Thoracic aorta (tissue), 2 donors: Measurements from ENCODE around the gene ONECUT2. TPM values are rescaled to one million over a fixed set of nuclear protein-coding genes. Genes with fewer than 3 reads are reported as not detected.

ENCODE experiments used
- ATAC-seq: fragments of 150-250 bp; one replicate; pipeline ENCODE4 v1.8.0; 2017; ENCODE audit warnings: low read depth; ENCODE audit not compliant: insufficient number of reproducible peaks, low FRiP score
- DNase-seq: peaks from one replicate; pipeline ENCODE4 v3.0.0-alpha.2; 2020; ENCODE audit warnings: low spot score
- H3K27ac ChIP-seq, 2 donors: fragments of 200-600 bp; sonication (generic); 1 replicate in 1 of 2; 2 replicates in 1 of 2; pipeline ENCODE4 v1.5.1; 2016; ENCODE audit warnings: mild to moderate bottlenecking in 2 of 2, moderate library complexity in 2 of 2
- H3K27me3 ChIP-seq: fragments of 200-600 bp; sonication (generic); replicated peaks from 2 replicates; pipeline ENCODE4 v1.6.0; 2016; ENCODE audit warnings: mild to moderate bottlenecking; ENCODE audit not compliant: insufficient read depth
- H3K36me3 ChIP-seq: fragments of 200-600 bp; sonication (generic); one replicate; pipeline ENCODE4 v1.5.1; 2016
- H3K4me1 ChIP-seq, 2 donors: fragments of 200-600 bp; sonication (generic); 1 replicate in 1 of 2; 2 replicates in 1 of 2; pipeline versions ENCODE4 v1.5.1 to v1.6.0; 2016; ENCODE audit warnings: low read depth in 2 of 2, mild to moderate bottlenecking in 1 of 2; ENCODE audit not compliant: control insufficient read depth in 1 of 2
- H3K4me3 ChIP-seq: fragments of 200-600 bp; sonication (generic); 2 replicates; pipeline ENCODE4 v1.5.1; 2016; ENCODE audit warnings: mild to moderate bottlenecking
- H3K9me3 ChIP-seq: fragments of 200-600 bp; sonication (generic); 2 replicates; pipeline ENCODE4 v1.5.1; 2016
- CTCF ChIP-seq: fragments of 200-600 bp; sonication (generic); IDR thresholded peaks from one replicate; pipeline ENCODE4 v1.5.1; 2019; ENCODE audit warnings: antibody characterized with exemption
- total RNA-seq, 2 donors: library from RNA; depleted of rRNA; stranded (reverse); fragments of >200 nt; gene quantifications; one replicate each; pipeline versions ENCODE4 v1.1.0 to v1.2.3, GENCODE V29; 2016

ONECUT2 gene
- total RNA-seq, 2 donors from 2014 or later = not detected

- Histone ChIP-seq H3K27me3 (peaks cover 50% of the 10 kb centered on the region), H3K27ac (no peak overlapping the region), H3K36me3 (no peaks in the 10 kb centered on the region), H3K4me1 (peaks cover 13 to 51% of the 10 kb centered on the region in 2 donors), H3K9me3 (no peaks in the 10 kb centered on the region), H3K4me3 (peak overlapping the region; percentile 36)
- ATAC-seq (no peak), DNase-seq (no peak)
- TF ChIP-seq CTCF = no peak
These were observed 644 bp downstream of the ONECUT2 start for GRCh38 chr18:57435846-57436190.

GRCh38 chr18:57436191-57436964 lies 1.2 kb downstream of the ONECUT2 start:
- H3K9me3 ChIP-seq = no peaks in the 10 kb centered on the region
- H3K27ac ChIP-seq = no peak overlapping the region
- no peak for TF ChIP-seq CTCF
- H3K36me3 ChIP-seq = no peaks in the 10 kb centered on the region
- peak overlapping the region; percentile 36 for H3K4me3 ChIP-seq
- DNase-seq = no peak
- no peak for ATAC-seq
- peaks cover 13 to 56% of the 10 kb centered on the region in 2 donors for H3K4me1 ChIP-seq
- peaks cover 50% of the 10 kb centered on the region for H3K27me3 ChIP-seq

GRCh38 chr18:57436965-57437333 lies 1.8 kb downstream of the ONECUT2 start:
- Histone ChIP-seq H3K27me3 (peaks cover 48% of the 10 kb centered on the region), H3K27ac (no peak overlapping the region), H3K4me1 (peaks cover 13 to 56% of the 10 kb centered on the region in 2 donors), H3K36me3 (no peaks in the 10 kb centered on the region), H3K4me3 (peak overlapping the region; percentile 36), H3K9me3 (no peaks in the 10 kb centered on the region)
- TF ChIP-seq CTCF = no peak
- ATAC-seq = no peak
- DNase-seq = no peak

GRCh38 chr18:57437402-57437765 lies 2.2 kb downstream of the ONECUT2 start:
- DNase-seq (no peak), ATAC-seq (no peak)
- TF ChIP-seq CTCF = no peak
- peak overlapping the region; percentile 33 for H3K4me3 ChIP-seq
- peaks cover 13 to 56% of the 10 kb centered on the region in 2 donors for H3K4me1 ChIP-seq
- H3K27me3 ChIP-seq = peaks cover 44% of the 10 kb centered on the region
- no peaks in the 10 kb centered on the region for H3K9me3 ChIP-seq
- no peak overlapping the region for H3K27ac ChIP-seq
- no peaks in the 10 kb centered on the region for H3K36me3 ChIP-seq

GRCh38 chr18:57437766-57438671 lies 2.8 kb downstream of the ONECUT2 start:
- Histone ChIP-seq H3K27me3 (peaks cover 42% of the 10 kb centered on the region), H3K4me1 (peaks cover 13 to 56% of the 10 kb centered on the region in 2 donors)

More at GRCh38 chr18:57437766-57438671, 2.8 kb downstream of the ONECUT2 start:
- ATAC-seq (no peak), DNase-seq (no peak)
- Histone ChIP-seq H3K27ac (no peak overlapping the region), H3K9me3 (no peaks in the 10 kb centered on the region), H3K4me3 (peak overlapping the region; percentile 33), H3K36me3 (no peaks in the 10 kb centered on the region)
- TF ChIP-seq CTCF = no peak
